Activated T-cell treated with anti-CD3 and anti-CD28 coated beads for 24 hours (primary cell): ENCODE data around the gene PASD1.
"Not testable (repeated sequence)": the region's sequence is repeated elsewhere in the genome, so short reads cannot be mapped to it uniquely, and the experiment has no call there.

Source experiments
- DNase-seq: peaks from one replicate; pipeline ENCODE4 v3.0.0-alpha.2; 2020; ENCODE audit warnings: low read depth

PASD1 gene

GRCh38 chrX:151563449-151563848, at the start of gene PASD1:
PASD1 (plus strand) TSS chrX:151563675; CDS start chrX:151601554, 37,879 bp downstream.
- DNase-seq: no peak

- DNase-seq: no peak
Observed at GRCh38 chrX:151515237-151515636, 48.2 kb upstream of the PASD1 start.

- no peak for DNase-seq
Observed at GRCh38 chrX:151516538-151517187, 46.8 kb upstream of the PASD1 start.

GRCh38 chrX:151517421-151517820, 46.1 kb upstream of the PASD1 start:
- no peak for DNase-seq

GRCh38 chrX:151523351-151523750, 40.1 kb upstream of the PASD1 start:
- DNase-seq: no peak

GRCh38 chrX:151536571-151536970, 26.9 kb upstream of the PASD1 start:
- no peak for DNase-seq

GRCh38 chrX:151537572-151537971, 25.9 kb upstream of the PASD1 start:
- no peak for DNase-seq

GRCh38 chrX:151538190-151539122, 25.0 kb upstream of the PASD1 start:
- DNase-seq: no peak

GRCh38 chrX:151543706-151544105, 19.8 kb upstream of the PASD1 start:
- no peak for DNase-seq

GRCh38 chrX:151546226-151546625, 17.2 kb upstream of the PASD1 start:
- not testable (repeated sequence) for DNase-seq

GRCh38 chrX:151551176-151551575, 12.3 kb upstream of the PASD1 start:
- DNase-seq: not testable (repeated sequence)

- no peak for DNase-seq
Observed at GRCh38 chrX:151552743-151553142, 10.7 kb upstream of the PASD1 start.

GRCh38 chrX:151555301-151555700, 8.2 kb upstream of the PASD1 start:
- DNase-seq: not testable (repeated sequence)

- DNase-seq: not testable (repeated sequence)
Observed at GRCh38 chrX:151562485-151562884, 990 bp upstream of the PASD1 start.

- not testable (repeated sequence) for DNase-seq
Observed at GRCh38 chrX:151563003-151563402, 472 bp upstream of the PASD1 start.

- no peak for DNase-seq
Observed at GRCh38 chrX:151564035-151564434, 560 bp downstream of the PASD1 start.

GRCh38 chrX:151566872-151567271, 3.4 kb downstream of the PASD1 start:
- DNase-seq: not testable (repeated sequence)

GRCh38 chrX:151570561-151570960, 7.1 kb downstream of the PASD1 start:
- DNase-seq: no peak

GRCh38 chrX:151593384-151593783, 29.9 kb downstream of the PASD1 start:
- DNase-seq: not testable (repeated sequence)

- no peak for DNase-seq
Observed at GRCh38 chrX:151596282-151596681, 32.8 kb downstream of the PASD1 start.

GRCh38 chrX:151604931-151605330, 41.5 kb downstream of the PASD1 start:
- DNase-seq: no peak

GRCh38 chrX:151609222-151609621, 45.7 kb downstream of the PASD1 start:
- no peak for DNase-seq

- DNase-seq: no peak
Observed at GRCh38 chrX:151621422-151621821, 57.9 kb downstream of the PASD1 start.
